Mesenchymal stem cell (in vitro differentiated cells and primary cell): Measurements from ENCODE around the gene SLC23A2.

ENCODE experiments used
- DNase-seq: peaks from one replicate; pipeline ENCODE4 v3.0.0-alpha.2; 2013
- H2AFZ ChIP-seq: one replicate; pipeline ENCODE4 v1.6.1; 2013; ENCODE audit warnings: low read depth, mild to moderate bottlenecking, control low read depth, inconsistent platforms, low read length, moderate library complexity
- H2AK5ac ChIP-seq: 2 replicates; pipeline ENCODE4 v1.6.1; 2013; ENCODE audit warnings: low read length, moderate library complexity, mild to moderate bottlenecking, inconsistent platforms; ENCODE audit not compliant: severe bottlenecking
- H2BK120ac ChIP-seq: one replicate; pipeline ENCODE4 v1.6.1; 2013; ENCODE audit warnings: low read depth, mild to moderate bottlenecking, inconsistent platforms, low read length, moderate library complexity
- H2BK12ac ChIP-seq, 2 experiments: one replicate each; pipeline ENCODE4 v1.6.1; 2013; ENCODE audit warnings: inconsistent platforms in 2 of 2, low read length in 2 of 2, mild to moderate bottlenecking in 2 of 2, moderate library complexity in 2 of 2, control low read depth in 1 of 2
- H2BK15ac ChIP-seq: one replicate; pipeline ENCODE4 v1.6.1; 2013; ENCODE audit warnings: mild to moderate bottlenecking, low read depth, inconsistent platforms; ENCODE audit not compliant: poor library complexity, severe bottlenecking
- H2BK5ac ChIP-seq: 2 replicates; pipeline ENCODE4 v1.6.1; 2013; ENCODE audit warnings: low read depth, mild to moderate bottlenecking, low read length, control low read depth, inconsistent platforms; ENCODE audit not compliant: poor library complexity, severe bottlenecking
- H3K14ac ChIP-seq, 2 experiments: one replicate each; pipeline ENCODE4 v1.6.1; 2013; ENCODE audit warnings: inconsistent platforms in 2 of 2, low read length in 2 of 2, control low read depth in 1 of 2, mild to moderate bottlenecking in 1 of 2, moderate library complexity in 1 of 2
- H3K18ac ChIP-seq, 2 experiments: one replicate each; pipeline ENCODE4 v1.6.1; 2013; ENCODE audit warnings: inconsistent platforms in 2 of 2, low read length in 2 of 2, control low read depth in 1 of 2, low read depth in 1 of 2, mild to moderate bottlenecking in 1 of 2
- H3K23ac ChIP-seq, 2 experiments: one replicate each; pipeline ENCODE4 v1.6.1; 2013; ENCODE audit warnings: inconsistent platforms in 2 of 2, low read length in 2 of 2, mild to moderate bottlenecking in 2 of 2, moderate library complexity in 2 of 2, control low read depth in 1 of 2
- H3K27ac ChIP-seq: 2 replicates; pipeline ENCODE4 v1.5.1; 2013; ENCODE audit warnings: mild to moderate bottlenecking, moderate library complexity, low read length, control low read depth, inconsistent platforms; ENCODE audit not compliant: poor library complexity, severe bottlenecking
- H3K27me3 ChIP-seq, 2 experiments: 2 replicates each; pipeline versions ENCODE4 v1.6.1 to v1.7.0; 2013; ENCODE audit warnings: low read length in 2 of 2, mild to moderate bottlenecking in 2 of 2, moderate library complexity in 2 of 2, control low read depth in 1 of 2, inconsistent platforms in 1 of 2; ENCODE audit not compliant: control insufficient read depth in 1 of 2, insufficient read depth in 1 of 2
- H3K36me3 ChIP-seq, 2 experiments: 2 replicates each; pipeline versions ENCODE4 v1.6.1 to v1.7.0; 2013; ENCODE audit warnings: low read length in 2 of 2, control low read depth in 1 of 2, inconsistent platforms in 1 of 2, low read depth in 1 of 2, mild to moderate bottlenecking in 1 of 2; ENCODE audit not compliant: insufficient read depth in 2 of 2, control insufficient read depth in 1 of 2
- H3K4ac ChIP-seq, 2 experiments: one replicate each; pipeline ENCODE4 v1.6.1; 2013; ENCODE audit warnings: inconsistent platforms in 2 of 2, low read length in 2 of 2, mild to moderate bottlenecking in 2 of 2, moderate library complexity in 2 of 2, control low read depth in 1 of 2, low read depth in 1 of 2
- H3K4me1 ChIP-seq: 2 replicates; pipeline ENCODE4 v1.6.1; 2013; ENCODE audit warnings: low read depth, low read length, control low read depth; ENCODE audit not compliant: control insufficient read depth, insufficient read depth
- H3K4me2 ChIP-seq: 2 replicates; pipeline ENCODE4 v1.6.1; 2013; ENCODE audit warnings: low read length, mild to moderate bottlenecking, inconsistent platforms; ENCODE audit not compliant: poor library complexity, severe bottlenecking
- H3K4me3 ChIP-seq, 2 experiments: 2 replicates each; pipeline versions ENCODE4 v1.5.1 to v1.7.0; 2013; ENCODE audit warnings: low read length in 2 of 2, mild to moderate bottlenecking in 2 of 2, control low read depth in 1 of 2, low read depth in 1 of 2; ENCODE audit not compliant: insufficient read depth in 1 of 2
- H3K79me1 ChIP-seq: replicated peaks from 2 replicates; pipeline ENCODE4 v1.6.1; 2013; ENCODE audit warnings: mild to moderate bottlenecking, control low read depth, low read length, inconsistent platforms; ENCODE audit not compliant: poor library complexity, severe bottlenecking
- H3K9ac ChIP-seq: 2 replicates; pipeline ENCODE4 v1.7.0; 2013; ENCODE audit warnings: mild to moderate bottlenecking, low read length, moderate library complexity
- H3K9me3 ChIP-seq: 2 replicates; pipeline ENCODE4 v1.7.0; 2013; ENCODE audit warnings: mild to moderate bottlenecking, low read length; ENCODE audit not compliant: control insufficient read depth
- H4K8ac ChIP-seq: one replicate; pipeline ENCODE4 v1.6.1; 2013; ENCODE audit warnings: inconsistent platforms, mild to moderate bottlenecking, low read length, moderate library complexity
- H4K91ac ChIP-seq: one replicate; pipeline ENCODE4 v1.6.1; 2013; ENCODE audit warnings: mild to moderate bottlenecking, low read length, inconsistent platforms
- WGBS: methylation state at CpG from one replicate; pipeline ENCODE4 v1.1.7; 2013; ENCODE audit warnings: mixed read lengths; 5-methylcytosine and 5-hydroxymethylcytosine counted together

SLC23A2 gene

GRCh38 chr20:4875578-4876067, 125.7 kb downstream of the SLC23A2 start:
- 95% methylated on average over 16 of the region's 16 CpGs for WGBS
- Histone ChIP-seq H2AFZ (no peak overlapping the region), H3K36me3 (peaks cover 37 to 71% of the 10 kb centered on the region in 2 experiments)

GRCh38 chr20:4873396-4873795, 127.9 kb downstream of the SLC23A2 start:
- DNase-seq = no peak
- H3K36me3 ChIP-seq = peaks cover 35 to 70% of the 10 kb centered on the region in 2 experiments
- no peak overlapping the region for H3K18ac ChIP-seq
- no peaks in the 10 kb centered on the region for H3K9me3 ChIP-seq
- no peak overlapping the region for H3K4me3 ChIP-seq
- H3K27ac ChIP-seq = no peak overlapping the region
- no peak overlapping the region for H2BK15ac ChIP-seq
- H2AK5ac ChIP-seq = no peak overlapping the region
- H3K27me3 ChIP-seq = no peaks in the 10 kb centered on the region
- no peak overlapping the region for H2BK12ac ChIP-seq
- H4K91ac ChIP-seq = no peak overlapping the region
- no peak overlapping the region for H2AFZ ChIP-seq
- H4K8ac ChIP-seq = no peak overlapping the region
- no peak overlapping the region for H3K4me2 ChIP-seq
- peaks cover 7% of the 10 kb centered on the region for H3K4me1 ChIP-seq
- no peak overlapping the region for H2BK120ac ChIP-seq
- 100% methylated on average over 2 of the region's 2 CpGs for WGBS
- H3K23ac ChIP-seq = no peak overlapping the region
- no peak overlapping the region for H3K4ac ChIP-seq
- no peak overlapping the region for H3K14ac ChIP-seq
- H3K9ac ChIP-seq = no peak overlapping the region
- no peaks in the 10 kb centered on the region for H3K79me1 ChIP-seq
- H2BK5ac ChIP-seq = no peak overlapping the region

More at GRCh38 chr20:4875578-4876067, 125.7 kb downstream of the SLC23A2 start:
- Histone ChIP-seq H3K27ac (no peak overlapping the region), H2BK15ac (no peak overlapping the region), H3K18ac (no peak overlapping the region), H3K4ac (no peak overlapping the region), H3K4me2 (no peak overlapping the region), H3K79me1 (no peaks in the 10 kb centered on the region), H3K9me3 (no peaks in the 10 kb centered on the region), H3K4me3 (no peak overlapping the region), H2BK5ac (no peak overlapping the region), H2AK5ac (no peak overlapping the region), H3K4me1 (peaks cover 7% of the 10 kb centered on the region), H4K8ac (no peak overlapping the region), H3K27me3 (no peaks in the 10 kb centered on the region), H3K23ac (no peak overlapping the region), H4K91ac (no peak overlapping the region), H3K14ac (peak overlapping the region in 1 of 2 experiments; percentile 74), H2BK120ac (no peak overlapping the region), H3K9ac (no peak overlapping the region), H2BK12ac (no peak overlapping the region)
- DNase-seq = no peak

- Histone ChIP-seq H3K27me3 (no peaks in the 10 kb centered on the region), H2BK12ac (no peak overlapping the region), H3K4me3 (no peak overlapping the region), H3K9ac (no peak overlapping the region), H3K23ac (no peak overlapping the region), H3K4me2 (no peak overlapping the region), H3K79me1 (no peaks in the 10 kb centered on the region), H3K18ac (no peak overlapping the region), H3K36me3 (peaks cover 39 to 85% of the 10 kb centered on the region in 2 experiments), H4K8ac (no peak overlapping the region), H3K27ac (no peak overlapping the region), H2BK15ac (no peak overlapping the region), H3K14ac (no peak overlapping the region), H3K9me3 (no peaks in the 10 kb centered on the region), H3K4ac (no peak overlapping the region), H2BK5ac (no peak overlapping the region), H2BK120ac (no peak overlapping the region), H4K91ac (no peak overlapping the region), H3K4me1 (peaks cover 7% of the 10 kb centered on the region), H2AFZ (no peak overlapping the region), H2AK5ac (no peak overlapping the region)
- no peak for DNase-seq
- 95% methylated on average over 5 of the region's 6 CpGs for WGBS
Measured at GRCh38 chr20:4871486-4871885, 129.8 kb downstream of the SLC23A2 start.

- DNase-seq = no peak
- H3K9ac ChIP-seq = no peak overlapping the region
- H3K27ac ChIP-seq = no peak overlapping the region
- H3K23ac ChIP-seq = no peak overlapping the region
- no peak overlapping the region for H4K91ac ChIP-seq
- H4K8ac ChIP-seq = no peak overlapping the region
- H2BK120ac ChIP-seq = no peak overlapping the region
- no peak overlapping the region for H3K4ac ChIP-seq
- H3K14ac ChIP-seq = no peak overlapping the region
- no peak overlapping the region for H2AK5ac ChIP-seq
- H2BK12ac ChIP-seq = no peak overlapping the region
- H3K18ac ChIP-seq = no peak overlapping the region
- WGBS = 98% methylated on average over 4 of the region's 5 CpGs
- H3K9me3 ChIP-seq = no peaks in the 10 kb centered on the region
- peaks cover 6% of the 10 kb centered on the region for H3K4me1 ChIP-seq
- no peak overlapping the region for H2BK15ac ChIP-seq
- no peak overlapping the region for H3K4me3 ChIP-seq
- peaks cover 42 to 86% of the 10 kb centered on the region in 2 experiments for H3K36me3 ChIP-seq
- no peak overlapping the region for H3K4me2 ChIP-seq
- H3K27me3 ChIP-seq = no peaks in the 10 kb centered on the region
- H2BK5ac ChIP-seq = no peak overlapping the region
- H2AFZ ChIP-seq = no peak overlapping the region
- H3K79me1 ChIP-seq = no peaks in the 10 kb centered on the region
Measured at GRCh38 chr20:4870906-4871305, 130.4 kb downstream of the SLC23A2 start.
